GM19099 (cell line): ENCODE measurements around the gene ZCWPW1.

ENCODE experiments used
- POLR2A ChIP-seq: IDR thresholded peaks from 3 replicates; pipeline ENCODE4 v1.6.1; 2011; ENCODE audit warnings: low read depth; ENCODE audit not compliant: insufficient read length; ENCODE audit errors: extremely low read depth

Gene ZCWPW1

DNA sequence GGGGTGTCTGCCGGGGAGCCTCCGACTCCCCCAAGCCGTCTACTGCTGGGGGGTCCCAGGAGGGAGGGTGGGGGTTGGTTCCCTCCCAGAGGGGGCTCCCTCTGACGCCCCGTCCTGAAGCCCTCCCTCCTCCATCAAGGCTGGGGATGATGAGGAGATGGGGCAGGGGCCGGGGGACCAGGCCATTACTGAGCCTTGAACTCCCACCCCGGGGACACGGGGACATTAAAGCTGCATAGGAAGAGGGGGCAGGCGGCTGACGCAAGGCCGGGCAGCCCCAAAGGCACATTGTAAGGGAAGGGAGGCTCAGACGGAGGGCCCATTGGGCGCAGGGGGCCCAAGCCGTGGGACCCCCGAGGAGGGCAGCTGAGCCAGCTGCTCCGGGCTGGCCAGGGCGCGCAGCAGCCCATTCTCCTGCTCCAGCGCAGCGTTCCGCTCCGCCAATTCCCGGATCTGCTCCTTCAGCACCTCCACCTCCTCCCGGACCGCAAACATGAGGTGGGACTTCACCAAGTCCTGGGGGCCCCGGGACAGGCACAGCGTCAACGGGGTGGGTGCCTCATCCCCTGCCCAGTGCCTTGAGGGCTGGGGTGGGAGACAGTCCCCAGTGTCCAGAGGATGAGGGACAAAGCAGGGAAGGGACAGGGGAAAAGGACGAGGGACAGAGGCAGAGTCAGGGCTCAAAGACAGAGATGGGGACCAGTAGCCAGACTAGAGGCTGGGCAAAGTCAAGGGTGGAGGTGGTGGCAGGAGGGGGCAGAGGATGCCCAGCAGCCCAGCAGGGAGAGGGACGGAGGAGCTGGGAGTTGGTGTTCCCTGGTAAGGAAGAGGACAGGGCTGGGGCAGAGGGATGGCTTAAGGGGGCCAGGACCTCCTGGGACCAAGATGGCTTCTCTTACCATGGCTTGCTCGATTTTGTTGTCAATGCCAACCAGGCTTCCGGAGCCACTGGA lies 38.4 kb upstream of the ZCWPW1 start:
- TF ChIP-seq POLR2A, result no peak

GRCh38 chr7:100465702-100466311 lies 37.3 kb upstream of the ZCWPW1 start:
- no peak for TF ChIP-seq POLR2A

GRCh38 chr7:100465299-100465698 lies 36.8 kb upstream of the ZCWPW1 start:
- no peak for TF ChIP-seq POLR2A

DNA sequence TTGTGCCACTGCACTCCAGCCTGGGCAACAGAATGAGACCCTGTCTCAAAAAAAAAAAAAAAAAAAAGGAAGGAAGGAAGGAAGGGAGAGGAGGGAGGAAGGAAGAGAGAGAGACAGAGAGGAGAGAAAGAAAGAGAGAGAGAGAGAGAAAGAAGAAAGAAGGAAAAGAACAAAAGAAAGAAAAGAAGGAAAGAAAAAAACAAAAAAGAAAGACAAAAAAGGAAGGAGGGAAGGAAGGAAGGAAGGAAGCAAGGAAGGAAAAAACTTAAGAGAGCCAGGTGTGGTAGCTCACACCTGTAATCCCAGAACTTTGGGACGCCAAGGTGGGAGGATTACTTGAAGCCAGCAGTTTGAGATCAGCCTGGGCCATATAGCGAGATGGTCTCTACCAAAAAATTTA lies 36.3 kb upstream of the ZCWPW1 start:
- no peak for TF ChIP-seq POLR2A

- no peak for TF ChIP-seq POLR2A
These were observed 35.7 kb upstream of the ZCWPW1 start, which contains the start of gene SPACDR for GRCh38 chr7:100464210-100464660. Gene SPACDR (minus strand): TSS chr7:100464260. CDS start chr7:100464025, 235 bp downstream.

DNA sequence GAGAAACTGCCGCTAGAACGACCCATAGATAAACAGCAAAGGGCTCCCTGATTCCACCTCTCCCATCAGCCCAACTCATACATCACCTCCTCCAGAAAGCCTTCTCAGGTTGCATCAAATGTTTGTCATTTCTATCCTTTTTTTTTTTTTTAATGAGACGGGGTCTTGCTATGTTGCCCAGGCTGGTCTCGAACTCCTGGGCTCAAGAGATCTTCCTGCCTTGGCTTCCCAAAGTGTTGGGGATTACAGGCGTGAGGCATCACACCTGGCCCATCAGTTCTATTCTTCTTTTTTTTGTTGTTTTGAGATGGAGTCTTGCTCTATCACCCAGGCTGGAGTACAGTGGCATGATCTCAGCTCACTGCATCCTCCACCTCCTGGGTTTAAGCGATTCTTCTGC lies 28.5 kb upstream of the ZCWPW1 start:
- no peak for TF ChIP-seq POLR2A

DNA sequence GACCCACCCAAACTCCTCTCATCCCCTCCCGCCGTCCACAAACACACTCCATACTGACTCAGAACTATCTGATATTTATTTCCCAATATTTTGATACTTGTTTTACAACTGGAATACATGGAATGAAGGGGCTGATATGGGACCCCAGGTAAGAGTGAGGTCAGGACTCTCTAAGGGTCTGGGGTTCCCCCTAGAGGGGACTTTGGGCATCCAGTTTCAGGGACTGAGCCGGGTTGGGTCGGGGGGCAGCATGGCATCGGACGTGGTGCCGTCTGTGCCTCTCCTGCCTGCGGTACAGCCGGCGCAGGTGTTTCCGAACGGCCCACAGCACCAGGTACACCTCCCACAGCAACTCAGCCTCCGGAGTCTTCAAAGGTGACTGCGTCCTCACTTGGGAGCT lies 28.1 kb upstream of the ZCWPW1 start:
- no peak for TF ChIP-seq POLR2A

- TF ChIP-seq POLR2A, result no peak
These were observed 26.7 kb upstream of the ZCWPW1 start for GRCh38 chr7:100455206-100455605.

GRCh38 chr7:100452513-100452912 lies 24.0 kb upstream of the ZCWPW1 start:
- TF ChIP-seq POLR2A, result no peak

DNA sequence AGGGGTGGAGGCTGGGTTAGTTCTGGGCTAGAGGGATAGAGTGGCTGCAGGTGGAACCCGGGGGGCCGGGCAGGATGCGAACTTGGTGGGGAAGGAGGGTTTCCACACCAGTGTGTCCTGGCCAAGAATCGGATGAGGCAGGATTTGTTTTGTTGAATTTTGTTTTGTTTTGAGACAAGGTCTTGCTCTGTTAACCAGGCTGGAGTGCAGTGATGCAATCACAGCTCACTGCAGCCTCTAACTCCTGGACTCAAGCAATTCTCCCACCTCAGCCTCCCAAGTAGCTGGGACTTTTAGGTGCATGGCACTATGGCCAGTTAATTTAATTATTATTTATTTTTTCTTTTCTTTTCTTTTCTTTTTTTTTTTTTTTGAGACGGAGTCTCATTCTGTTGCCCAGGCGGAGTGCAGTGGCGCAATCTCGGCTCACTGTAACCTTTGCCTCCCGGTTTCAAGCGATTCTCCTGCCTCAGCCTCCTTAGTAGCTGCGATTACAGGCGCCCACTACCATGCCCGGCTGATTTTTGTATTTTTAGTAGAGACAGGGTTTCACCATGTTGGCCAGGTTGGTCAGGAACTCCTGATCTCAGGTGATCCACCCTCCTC lies 20.8 kb upstream of the ZCWPW1 start:
- TF ChIP-seq POLR2A, result no peak

GRCh38 chr7:100446040-100446439 lies 17.5 kb upstream of the ZCWPW1 start:
- TF ChIP-seq POLR2A, result no peak

DNA sequence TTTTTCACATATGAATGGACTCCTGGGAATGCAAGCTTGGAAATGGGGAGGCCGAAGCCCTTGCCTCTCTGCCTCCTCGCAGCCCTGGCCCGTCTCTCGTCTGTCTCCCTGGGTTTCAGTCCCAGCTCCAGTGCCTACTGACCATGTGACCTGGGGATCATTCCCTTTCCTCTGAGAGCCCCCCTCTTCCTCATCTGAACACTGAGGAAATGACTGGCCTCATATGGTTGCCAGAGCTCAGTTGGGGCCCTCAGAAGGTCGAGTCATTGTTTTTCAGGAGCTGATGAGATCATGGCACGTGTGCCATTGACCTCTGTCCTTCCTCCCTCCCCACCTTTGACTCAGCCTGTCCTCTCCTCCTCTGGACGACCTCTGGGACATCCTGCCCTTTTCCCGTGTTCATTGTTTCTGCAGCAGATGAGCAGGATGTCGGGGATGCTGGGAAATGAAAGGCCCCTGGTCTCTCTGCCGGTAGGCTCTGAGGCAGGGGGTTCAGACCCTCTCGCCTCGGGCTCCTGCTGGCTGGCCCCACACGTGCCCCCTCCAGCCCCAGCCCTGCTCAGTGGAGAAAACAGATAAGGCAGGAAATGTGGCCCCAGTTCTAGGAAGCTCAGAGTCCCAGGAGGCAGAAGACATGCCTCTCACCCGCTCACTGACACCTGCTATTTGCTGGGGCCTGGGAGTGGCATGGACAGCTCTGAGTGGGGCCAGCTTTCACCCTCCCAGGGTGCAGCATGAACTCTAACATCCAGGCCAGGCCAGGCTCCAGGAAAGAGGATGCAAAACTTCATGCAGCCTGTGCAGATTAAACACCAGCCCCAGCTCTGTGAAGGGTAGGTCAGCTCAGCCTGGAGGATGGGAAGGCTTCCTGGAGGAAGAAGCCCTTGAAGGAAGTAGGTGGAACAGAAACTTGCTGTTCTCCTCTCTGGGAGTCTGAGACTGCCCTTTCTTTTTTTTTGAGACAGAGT lies 16.1 kb upstream of the ZCWPW1 start:
- no peak for TF ChIP-seq POLR2A

DNA sequence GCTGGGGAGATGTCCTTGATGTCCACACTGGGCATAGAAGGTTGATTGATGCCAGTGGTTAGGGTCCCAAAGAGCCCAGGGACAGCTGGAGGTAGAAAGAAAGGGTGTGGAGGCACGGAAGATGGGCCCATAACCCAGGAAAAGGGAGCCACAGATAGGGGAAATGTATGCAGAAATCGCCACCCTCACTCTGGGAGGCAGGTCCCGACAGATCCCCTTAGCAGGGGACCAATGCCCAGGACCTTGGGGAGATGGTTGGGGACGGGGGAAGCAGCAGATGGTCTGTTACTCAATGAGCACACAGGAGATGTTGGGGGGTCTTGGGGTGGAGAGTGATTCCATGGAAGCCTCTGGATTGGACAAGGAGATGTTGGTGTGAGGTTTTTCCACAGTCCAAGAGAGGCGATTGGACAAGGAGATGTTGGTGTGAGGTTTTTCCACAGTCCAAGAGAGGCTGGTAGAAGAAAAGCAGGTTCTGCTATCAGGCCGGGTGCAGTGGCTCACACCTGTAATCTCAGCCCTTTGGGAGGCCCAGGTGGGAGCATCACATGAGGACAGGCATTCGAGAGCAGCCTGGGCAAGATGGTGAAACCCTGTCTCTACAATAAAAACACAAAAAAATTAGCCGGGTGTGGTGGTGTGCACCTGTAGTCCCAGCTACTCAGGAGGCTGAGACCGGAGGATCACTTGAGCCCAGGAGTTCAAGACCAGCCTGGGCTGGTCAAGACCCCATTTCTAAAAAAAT lies 14.8 kb upstream of the ZCWPW1 start:
- TF ChIP-seq POLR2A, result no peak
